SU-DHL-6 (cell line): ENCODE data around the gene SENP2.

Experiments used
- CTCF ChIP-seq: fragments of 200-600 bp; sonication (generic); IDR thresholded peaks from one replicate; pipeline ENCODE4 v1.5.1; 2017; ENCODE audit warnings: antibody characterized with exemption, mild to moderate bottlenecking, low read length, moderate library complexity; ENCODE audit not compliant: insufficient read depth, poor library complexity, severe bottlenecking
- EZH2phosphoT487 ChIP-seq: fragments of 200-600 bp; sonication (generic), shearing (Covaris generic); conservative IDR thresholded peaks from 2 replicates; pipeline ENCODE4 v1.6.1; 2018; ENCODE audit warnings: mild to moderate bottlenecking, antibody characterized with exemption, low read length, moderate library complexity, mixed read lengths

- TF ChIP-seq CTCF (no peak), EZH2phosphoT487 (no peak)
These were observed 91.9 kb downstream of the SENP2 start for GRCh38 chr3:185678027-185678426.
